GM19043 (cell line): ENCODE data around the gene MKKS.
A peak's percentile ranks its signal among the peaks of the same experiment; 100 is the strongest.

Source experiments
- ATAC-seq: cut with Tn5 transposase; IDR thresholded peaks from one replicate; pipeline ENCODE4 v1.9.1; 2021; ENCODE audit warnings: low read depth; ENCODE audit not compliant: unreplicated experiment

MKKS gene

DNA sequence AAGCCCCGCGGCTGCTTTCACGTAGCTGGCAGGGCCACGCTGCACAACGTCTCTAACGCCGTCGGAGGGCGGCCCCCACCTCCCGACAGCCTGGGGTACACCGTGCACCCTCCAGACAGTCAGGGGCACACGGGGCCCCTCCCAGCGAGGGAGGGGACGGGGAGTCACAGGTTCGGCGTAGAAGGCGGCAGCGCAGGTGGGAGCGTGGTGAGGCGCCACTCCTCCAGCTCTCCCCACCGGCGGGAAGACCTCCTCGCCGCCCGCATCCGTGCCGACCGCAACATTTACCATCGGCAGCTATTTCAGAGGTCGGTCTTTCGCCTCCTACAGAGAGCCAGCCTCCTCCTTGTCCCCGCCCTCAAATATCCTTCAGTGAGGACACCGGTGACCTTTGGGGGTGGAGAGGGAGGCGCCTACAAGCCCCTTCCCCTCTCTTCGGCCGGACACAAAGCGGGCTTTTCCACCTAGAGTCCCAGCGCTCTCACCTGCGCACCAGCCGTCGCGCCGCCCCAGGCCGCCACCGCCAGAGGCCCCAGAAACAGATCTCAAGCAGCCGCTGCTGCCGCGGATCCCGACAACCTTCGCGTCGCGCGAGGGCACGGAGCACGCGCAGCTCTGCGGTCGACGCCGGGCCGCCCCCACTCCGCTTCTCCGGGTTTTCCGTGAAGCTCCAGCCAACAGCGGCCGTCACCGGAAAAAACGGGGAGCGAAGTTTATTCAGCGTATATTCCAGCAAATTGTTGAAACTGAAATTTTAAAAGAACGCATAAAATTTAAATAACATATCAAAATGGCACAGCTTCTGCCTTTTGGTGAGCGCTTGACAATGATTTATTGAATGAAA is at the start of gene MKKS:
TSS of gene MKKS (minus strand) at position 600 of the 844 bp plus-strand sequence. CDS start 20,708 bp downstream, outside the sequence.
- ATAC-seq = peak; percentile 35

DNA sequence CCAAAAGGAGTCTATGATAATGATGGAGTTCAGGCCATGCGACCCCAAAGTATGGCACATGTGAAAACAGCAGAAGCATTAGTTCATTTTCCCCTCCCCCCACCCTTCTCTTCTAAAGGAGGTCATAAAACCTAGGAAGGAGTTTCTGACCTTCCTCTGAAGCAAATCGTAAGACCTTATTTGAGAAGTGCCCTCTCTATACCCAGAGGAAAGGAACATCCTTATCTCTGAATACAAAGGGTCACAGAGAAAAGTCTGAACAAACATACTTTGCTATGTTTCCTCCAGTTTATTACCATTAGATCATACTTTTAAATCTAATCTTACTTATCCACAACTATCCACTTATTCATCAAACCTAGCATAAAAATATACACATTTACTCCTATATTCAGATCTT is 49.7 kb upstream of the MKKS start:
- ATAC-seq = no peak

DNA sequence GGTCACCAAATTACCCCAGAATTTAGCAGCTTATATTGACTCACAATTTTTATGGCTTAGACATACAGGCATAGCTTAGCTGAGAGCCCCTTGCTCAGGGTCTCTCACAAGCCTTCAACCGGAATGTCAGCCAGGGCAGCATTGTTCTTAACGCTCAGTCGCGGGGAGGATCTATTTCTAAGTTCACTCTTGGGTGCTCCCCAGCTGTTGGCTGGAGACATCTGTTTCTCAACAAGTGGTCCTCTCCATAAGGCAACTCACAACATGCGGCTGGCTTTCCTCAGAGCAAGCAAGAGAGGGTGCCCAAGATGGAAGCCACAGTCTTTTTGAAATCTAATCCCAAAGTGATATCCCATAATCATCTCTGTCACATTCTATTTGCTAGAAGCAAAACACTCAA is 47.7 kb upstream of the MKKS start:
- ATAC-seq = no peak

DNA sequence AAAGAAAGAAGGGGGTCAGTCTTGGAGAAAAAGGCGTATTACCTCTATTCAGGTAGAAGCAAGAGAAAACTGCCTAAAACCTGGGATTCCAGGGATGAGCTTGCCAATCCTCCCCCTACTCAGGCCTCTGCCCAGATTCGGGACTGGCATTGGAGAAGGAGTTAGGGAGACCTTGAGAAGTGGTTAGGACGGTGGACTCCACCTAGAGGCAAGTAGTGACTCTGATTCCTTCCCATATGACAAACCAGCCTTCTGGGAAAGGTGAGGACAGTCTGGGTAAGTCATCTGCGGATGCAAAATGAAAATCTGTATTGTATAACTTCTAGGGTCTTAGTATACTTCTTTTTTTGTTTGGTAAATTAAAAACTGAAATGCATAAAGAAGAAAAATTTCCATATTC is 44.9 kb upstream of the MKKS start:
- no peak for ATAC-seq

DNA sequence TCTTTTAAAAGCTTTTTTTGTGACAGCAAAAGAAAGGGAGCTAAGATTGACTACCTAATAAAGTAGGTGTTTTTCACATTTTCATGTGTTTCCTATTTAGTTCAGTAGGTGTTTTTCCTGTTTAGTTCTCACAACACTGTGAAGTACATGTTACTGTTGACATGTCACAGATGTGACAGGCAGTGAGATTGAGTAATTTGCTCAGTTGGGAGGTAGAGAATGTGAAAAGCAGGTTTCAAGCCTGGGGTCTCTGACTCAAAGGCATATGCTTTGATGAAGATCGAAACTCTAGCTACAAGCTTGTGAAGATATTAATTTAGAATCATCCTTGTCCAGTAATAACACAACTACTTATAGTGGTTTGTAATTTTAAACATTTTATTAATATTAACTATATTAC is 44.2 kb upstream of the MKKS start:
- ATAC-seq = peak; percentile 42

DNA sequence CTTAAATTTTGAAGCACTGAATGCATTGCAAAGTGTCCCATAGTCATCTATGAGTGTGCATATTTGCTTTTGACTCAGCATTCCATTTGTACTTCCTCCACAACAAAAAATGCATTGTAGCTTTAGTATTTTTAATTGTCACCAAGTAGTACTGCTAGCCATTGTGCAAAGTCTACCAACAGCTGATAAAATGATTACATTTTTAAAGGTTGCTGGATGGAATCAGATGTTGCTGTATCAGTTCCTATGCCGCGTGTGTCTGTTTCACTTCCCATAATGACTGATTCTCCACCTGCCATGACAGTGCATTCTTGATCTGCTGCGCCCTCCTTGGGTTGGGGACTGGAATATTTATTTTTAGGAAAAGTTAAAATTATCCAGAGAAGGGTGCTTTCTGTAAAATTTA is 42.3 kb upstream of the MKKS start:
- peak; percentile 80 for ATAC-seq

DNA sequence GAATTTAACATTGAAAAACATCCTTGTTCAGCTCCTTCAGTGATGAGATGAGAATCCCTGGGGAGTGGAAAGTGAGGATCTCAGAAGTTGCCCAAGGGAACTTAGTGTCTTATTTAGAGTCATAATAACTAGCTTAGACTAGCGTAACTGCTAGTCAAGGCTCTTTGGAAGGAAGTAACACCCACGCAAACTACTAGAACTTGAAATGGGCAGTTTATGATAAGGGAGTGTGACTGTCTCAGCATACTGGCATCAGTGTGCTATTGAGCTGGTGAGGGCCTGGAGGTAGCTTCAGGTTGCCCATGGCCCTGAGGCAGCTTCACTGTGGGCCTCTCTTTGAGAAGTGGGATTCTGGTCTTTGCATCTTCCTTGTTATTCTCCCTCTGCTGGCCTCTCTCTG is 41.2 kb upstream of the MKKS start:
- no peak for ATAC-seq

DNA sequence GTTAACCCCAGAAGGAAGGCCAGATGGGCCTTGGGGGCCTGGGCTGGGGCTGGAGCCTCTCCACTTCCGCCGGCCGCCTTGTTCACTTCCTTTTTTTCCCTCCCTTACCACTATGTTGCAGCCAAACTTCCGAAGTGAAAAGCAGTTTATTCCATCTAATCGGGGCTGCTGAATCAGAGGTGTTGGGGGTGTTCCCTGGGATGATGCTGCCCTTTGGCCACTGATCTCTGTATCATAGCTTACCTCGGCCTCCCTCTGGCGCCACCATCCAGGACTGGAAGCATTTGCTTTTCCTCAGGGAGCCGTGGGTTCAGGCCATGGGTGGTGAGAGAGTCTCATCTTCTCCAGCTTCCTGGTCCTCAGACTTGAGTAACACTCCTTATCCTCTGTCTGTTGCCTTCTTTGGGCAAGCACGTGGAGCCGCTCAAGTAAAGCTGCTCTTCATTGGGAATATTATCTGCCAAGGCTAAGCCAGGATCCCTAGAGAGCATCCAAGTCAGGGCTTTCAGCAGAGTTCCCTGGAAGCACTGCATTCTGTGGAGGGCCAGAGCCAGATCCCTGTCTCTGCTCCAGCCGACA is 40.7 kb upstream of the MKKS start:
- ATAC-seq = no peak

DNA sequence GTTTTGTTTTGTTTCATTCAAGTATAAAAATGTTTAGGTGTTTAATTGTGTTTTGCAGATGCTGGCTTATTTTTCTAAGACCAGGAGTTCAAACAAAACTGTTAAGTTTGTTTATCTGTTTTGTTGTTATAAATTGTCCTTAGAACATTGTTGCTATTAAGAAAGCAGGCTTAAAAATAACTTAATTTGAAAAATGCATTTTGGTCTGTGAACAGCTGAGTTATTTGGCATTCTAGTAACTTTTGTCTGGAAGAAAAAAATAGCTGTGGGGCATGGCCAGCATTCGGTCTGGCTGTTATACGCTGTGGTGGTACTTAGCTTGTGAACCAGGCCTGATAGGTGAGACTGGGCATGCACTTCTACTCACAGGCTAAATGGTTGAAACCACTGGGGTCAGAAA is 38.8 kb upstream of the MKKS start:
- no peak for ATAC-seq

DNA sequence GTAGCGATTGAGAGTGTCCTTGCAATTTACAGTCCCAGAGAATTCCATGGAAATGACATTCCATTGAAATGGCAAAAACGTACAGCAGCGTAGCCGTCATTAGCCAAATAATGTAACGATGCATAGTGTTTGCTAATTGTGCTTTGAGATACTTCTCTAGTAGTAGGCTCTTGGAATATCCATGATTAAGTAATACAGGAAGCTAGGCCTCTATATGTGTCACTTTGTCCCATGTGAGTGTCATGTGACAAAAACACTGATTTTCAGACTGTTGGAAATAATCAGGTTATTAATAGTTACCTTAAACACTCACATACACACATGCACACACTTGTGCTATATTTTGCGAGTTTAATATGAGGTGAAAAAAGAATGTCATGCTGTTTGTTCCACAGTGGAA is 36.3 kb upstream of the MKKS start:
- ATAC-seq = no peak

DNA sequence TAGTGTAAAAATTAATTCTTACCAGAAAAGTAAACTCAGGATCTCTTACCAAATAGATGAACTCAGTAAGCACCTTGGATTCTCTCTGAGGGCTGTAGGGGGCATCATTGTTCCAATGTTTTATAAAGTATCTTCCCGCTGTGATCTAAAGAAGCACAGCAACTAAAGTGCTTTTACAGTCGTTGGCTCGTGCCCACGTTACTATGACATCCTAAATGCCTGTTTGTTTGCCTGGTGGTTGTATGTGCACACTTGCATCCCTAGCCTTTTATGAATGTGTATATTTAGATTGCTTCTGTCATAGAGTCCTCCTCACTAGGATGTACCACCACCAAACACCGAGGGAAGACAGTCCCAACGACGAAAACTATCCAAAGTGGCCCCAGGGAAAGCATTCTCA is 35.6 kb upstream of the MKKS start:
- peak; percentile 47 for ATAC-seq

DNA sequence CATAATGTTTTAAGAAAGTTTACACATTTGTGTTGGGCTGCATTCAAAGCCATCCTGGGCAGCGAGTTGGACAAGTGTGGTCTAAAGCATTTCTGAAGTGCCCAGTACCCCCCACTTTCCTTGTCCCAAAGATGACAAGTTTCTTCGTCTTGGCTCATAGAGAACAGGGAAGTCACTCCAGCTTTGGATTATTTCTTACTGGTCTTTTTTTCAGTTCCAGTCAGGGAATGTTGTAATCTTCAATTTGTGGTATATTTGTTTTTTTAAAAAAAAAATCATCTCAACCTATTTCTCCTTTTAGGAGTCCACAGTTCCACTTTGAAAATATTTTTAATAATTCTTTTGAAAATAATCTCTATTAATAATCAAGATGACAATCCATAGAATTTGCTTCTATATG is 35.0 kb upstream of the MKKS start:
- no peak for ATAC-seq

DNA sequence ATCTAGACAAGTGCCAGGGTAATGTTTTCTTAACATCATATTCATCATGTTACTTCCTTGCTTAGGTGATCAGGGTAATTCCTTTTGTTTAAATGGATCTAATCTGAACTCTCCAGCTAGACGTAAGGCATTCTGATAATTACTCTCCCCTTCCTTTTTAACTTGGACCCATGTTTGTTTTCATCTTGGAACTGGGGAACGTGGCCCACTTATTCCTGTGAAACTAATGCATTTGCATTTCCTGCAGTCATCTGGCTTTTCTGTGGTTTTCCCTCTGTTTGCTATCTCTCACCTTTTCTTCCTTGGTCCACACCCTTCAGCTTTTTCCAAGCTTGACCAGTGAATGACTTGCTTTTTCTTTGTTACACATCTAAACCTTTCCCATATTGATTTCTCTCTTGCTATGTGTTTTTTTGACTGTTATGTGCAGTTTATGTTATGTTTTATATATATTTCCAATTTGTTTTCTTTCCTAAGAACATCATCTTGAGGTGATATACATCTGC is 34.4 kb upstream of the MKKS start:
- no peak for ATAC-seq

DNA sequence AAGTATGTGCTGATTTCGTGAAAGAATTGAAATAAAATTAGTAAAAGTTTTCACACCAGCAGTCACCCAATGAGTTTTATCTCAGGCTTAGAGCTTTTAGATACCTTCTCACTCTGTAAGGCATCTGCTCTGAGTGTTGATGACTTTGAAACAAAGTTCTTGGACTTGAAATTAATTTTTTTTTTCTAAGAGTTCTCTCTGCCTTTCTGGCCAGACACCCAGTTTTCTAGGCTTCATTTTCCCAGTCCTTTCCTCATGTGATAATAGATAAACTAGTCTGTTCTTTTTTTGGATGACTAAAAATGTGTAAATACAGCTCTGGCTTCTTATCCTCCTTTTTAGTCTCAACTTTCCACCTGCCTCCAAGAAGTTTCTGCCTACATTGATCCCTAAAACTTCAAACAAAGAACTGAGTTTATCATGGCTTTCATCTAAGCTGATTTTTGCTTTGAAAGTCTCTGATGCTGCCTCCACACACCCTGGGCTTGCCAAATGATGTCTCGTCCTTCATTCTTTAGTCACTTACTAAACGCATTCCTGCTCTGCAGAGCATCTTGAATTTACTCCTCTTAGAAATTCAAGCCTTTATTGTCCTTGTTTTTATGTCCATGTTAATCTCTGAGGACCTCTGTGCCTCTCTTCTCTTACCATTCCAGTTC is 33.8 kb upstream of the MKKS start:
- ATAC-seq = no peak

DNA sequence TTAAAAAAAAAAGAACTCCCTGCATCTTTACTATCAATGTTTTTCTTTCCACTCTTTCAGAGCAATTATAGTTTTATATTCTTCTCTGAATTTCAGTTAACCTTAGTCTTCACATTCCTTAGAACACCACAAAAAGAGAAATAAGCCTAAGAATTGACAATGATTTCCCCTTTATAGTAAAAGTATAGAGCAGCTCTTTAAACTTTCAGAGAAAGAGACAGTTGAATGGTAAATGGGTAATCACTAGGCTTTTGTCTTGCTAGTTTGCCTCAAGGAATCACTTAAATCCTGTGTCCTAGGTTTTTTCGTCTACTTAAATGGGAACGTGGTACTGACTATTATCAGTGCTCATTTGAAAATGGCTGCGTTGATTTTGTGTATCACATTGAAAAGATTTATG is 32.8 kb upstream of the MKKS start:
- no peak for ATAC-seq

DNA sequence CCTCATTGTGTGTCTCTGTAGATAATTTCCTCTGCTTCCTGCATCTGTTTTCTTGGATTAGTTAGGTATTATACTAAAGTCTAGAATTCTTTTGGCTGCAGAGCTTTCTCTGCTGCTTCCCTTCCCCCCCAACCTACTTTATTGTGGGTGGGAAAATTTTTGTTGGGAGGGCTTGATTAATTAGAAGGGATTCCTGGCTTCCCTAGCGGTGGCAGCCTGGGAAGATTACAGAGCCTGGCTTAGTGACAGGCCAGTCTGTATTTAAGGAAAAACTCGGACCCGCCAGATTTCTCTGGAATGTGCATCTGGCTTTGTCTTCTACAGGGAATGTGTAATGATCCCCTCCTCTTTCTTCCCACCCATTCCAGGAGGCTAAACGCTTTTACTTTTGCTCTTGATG is 32.3 kb upstream of the MKKS start:
- ATAC-seq = no peak

DNA sequence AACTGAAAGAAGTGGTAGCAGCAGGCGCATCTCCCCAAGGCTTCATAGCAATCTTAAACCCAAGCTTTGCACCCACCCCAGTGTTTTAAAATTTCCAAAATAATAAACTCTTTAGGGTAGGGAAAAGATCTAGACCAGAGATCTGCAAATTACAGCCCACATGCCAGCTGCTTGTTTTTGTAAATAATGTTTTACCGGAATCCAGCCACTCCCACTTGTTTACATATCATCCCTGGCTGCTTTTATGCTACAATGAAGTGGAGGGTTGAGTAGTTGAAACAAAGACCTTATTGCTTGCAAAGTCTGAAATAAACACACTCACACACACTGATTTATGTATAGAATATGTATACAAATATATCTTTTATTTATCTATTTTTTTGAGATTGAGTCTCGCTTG is 31.1 kb upstream of the MKKS start:
- no peak for ATAC-seq

DNA sequence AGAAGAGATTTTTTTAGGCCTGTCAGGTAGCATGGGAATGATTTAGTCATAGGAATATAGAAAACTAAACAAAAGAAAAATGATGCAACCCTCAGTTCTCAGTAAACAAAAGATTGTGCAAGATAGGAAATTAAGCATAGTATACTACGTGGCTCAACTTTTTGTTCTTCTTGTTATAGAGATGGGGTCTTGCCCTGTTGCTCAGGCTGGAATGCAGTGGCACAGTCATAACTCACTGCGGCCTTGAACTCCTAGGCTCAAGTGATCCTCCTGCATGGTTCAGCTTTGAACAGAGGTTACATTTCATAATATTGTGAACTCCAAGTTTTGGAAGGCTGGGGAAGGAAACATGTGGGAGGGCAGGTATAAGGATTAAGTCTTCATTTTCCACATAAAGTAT is 29.6 kb upstream of the MKKS start:
- ATAC-seq = no peak

DNA sequence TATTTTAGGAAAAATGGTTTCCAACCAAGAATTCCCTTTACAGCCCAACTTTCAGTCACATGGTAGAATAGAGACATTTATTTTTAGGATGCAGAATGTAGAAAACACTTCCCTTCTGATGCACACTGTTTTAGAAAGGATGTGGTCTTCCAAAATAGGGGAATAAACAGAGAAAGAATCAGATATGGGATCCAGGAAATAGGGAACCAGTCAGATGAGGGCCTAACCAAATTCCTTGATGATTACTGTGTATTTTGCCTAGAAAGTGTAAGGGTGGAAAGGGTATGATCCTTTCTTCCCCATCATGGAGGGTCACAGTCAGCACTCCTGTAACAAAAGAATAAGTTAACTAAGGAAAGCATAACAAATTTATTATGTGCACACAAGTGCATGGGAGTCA is 28.5 kb upstream of the MKKS start:
- ATAC-seq = no peak

DNA sequence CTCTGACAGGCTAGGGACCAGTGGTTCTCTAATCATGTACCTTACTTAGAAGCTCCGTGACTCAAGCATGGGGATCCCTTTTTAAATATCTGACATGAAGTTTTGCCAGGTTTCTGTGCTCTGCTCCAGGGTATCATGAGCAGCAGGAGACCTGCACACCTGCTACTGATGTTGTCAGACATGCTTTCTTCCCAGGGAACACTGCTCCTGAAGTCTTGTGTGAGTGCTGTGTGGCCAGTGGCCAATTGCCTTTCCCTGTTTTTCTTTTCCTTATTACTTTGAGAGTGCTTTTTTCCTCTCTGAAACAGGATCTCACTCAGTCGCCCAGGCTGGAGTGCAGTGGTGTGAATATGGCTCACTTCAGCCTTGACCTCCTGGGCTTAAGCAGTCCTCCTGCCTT is 27.5 kb upstream of the MKKS start:
- no peak for ATAC-seq

DNA sequence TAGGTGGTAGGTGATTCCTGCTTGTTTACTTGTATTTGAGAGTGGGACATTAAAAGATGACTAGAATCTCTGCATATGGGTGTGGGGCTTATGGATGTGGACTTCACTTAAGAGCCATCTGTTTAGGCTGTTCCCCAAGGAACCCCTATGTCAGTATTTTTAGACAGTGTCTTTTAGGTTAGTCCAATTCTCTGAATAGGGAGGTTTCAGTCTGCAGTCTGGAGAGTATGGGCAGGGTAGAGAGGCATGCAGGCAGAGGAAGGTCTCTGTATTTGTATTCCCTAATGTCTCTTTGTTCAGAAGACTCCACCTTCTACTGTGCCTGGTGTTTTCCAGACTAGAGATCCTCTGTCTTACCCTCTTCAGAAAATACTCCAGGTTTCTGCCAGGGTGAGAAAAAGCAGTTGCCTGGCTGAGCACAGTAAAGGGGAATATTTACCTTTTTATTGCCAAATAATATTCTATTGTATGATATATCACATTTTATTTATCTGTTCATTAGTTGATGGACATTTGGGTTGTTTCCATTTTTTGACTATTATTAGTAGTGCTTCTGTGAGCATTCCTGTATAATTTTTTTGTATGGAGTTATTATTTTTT is 20.2 kb upstream of the MKKS start:
- no peak for ATAC-seq
